ENCODE measurements around the gene GFPT1.

Gene GFPT1

GRCh38 chr2:69285379-69285894 is 101.6 kb downstream of the GFPT1 start:
- DNase-seq = no peak

- no peak for DNase-seq
Observed at GRCh38 chr2:69280796-69281412, 106.1 kb downstream of the GFPT1 start.

GRCh38 chr2:69279931-69280681 is 106.9 kb downstream of the GFPT1 start:
- no peak for DNase-seq

GRCh38 chr2:69279211-69279610 is 107.8 kb downstream of the GFPT1 start:
- no peak for DNase-seq

GRCh38 chr2:69278366-69278765 is 108.7 kb downstream of the GFPT1 start:
- DNase-seq = no peak

- no peak for DNase-seq
Observed at GRCh38 chr2:69275490-69275889, 111.5 kb downstream of the GFPT1 start.

- no peak for DNase-seq
Observed at GRCh38 chr2:69272803-69273471, 114.1 kb downstream of the GFPT1 start.

GRCh38 chr2:69271831-69272257 is 115.2 kb downstream of the GFPT1 start:
- DNase-seq = no peak

All from activated CD4-positive, alpha-beta T cell treated with anti-CD3 and anti-CD28 coated beads for 4 hours (primary cell).